Adrenal gland (tissue), 12 donors: Measurements from ENCODE around the gene SLC8A3. TPM values are rescaled to one million over a fixed set of nuclear protein-coding genes. Genes with fewer than 3 reads are reported as not detected.

Source experiments
- DNase-seq, 7 donors: peaks; one replicate each; pipeline ENCODE4 v3.0.0-alpha.2; 2019 to 2020
- H3K27ac ChIP-seq, 5 donors: fragments of 200-600 bp; sonication (generic) in 4 of 5; 1 replicate in 3 of 5; 2 replicates in 2 of 5; pipeline versions ENCODE4 v1.5.1 to v1.8.0; 2016 to 2020; ENCODE audit warnings: mild to moderate bottlenecking in 1 of 5
- H3K27me3 ChIP-seq: fragments of 200-600 bp; 2 replicates; pipeline ENCODE4 v1.8.0; 2021
- H3K36me3 ChIP-seq, 2 donors: fragments of 200-600 bp; replicated peaks in 1 of 2; 1 replicate in 1 of 2; 2 replicates in 1 of 2; pipeline versions ENCODE4 v1.5.1 to v1.8.0; 2018 to 2022
- H3K4me1 ChIP-seq, 2 donors: fragments of 200-600 bp; replicated peaks in 1 of 2; 1 replicate in 1 of 2; 2 replicates in 1 of 2; pipeline versions ENCODE4 v1.5.1 to v1.8.0; 2018 to 2021
- H3K4me3 ChIP-seq, 4 donors: fragments of 200-600 bp; sonication (generic) in 3 of 4; one replicate each; pipeline ENCODE4 v1.5.1; 2016 to 2018
- H3K9me3 ChIP-seq, 3 donors: fragments of 200-600 bp; sonication (generic) in 1 of 3; replicated peaks in 1 of 3; 1 replicate in 2 of 3; 2 replicates in 1 of 3; pipeline versions ENCODE4 v1.5.1 to v1.8.0; 2016 to 2021
- POLR2A ChIP-seq, 2 donors: fragments of 450-650 bp; IDR thresholded peaks; one replicate each; pipeline ENCODE4 v1.6.1; 2017; ENCODE audit warnings: antibody characterized with exemption in 2 of 2, mild to moderate bottlenecking in 2 of 2, moderate library complexity in 1 of 2
- WGBS, 4 donors: extraction: QIAGEN DNeasy Blood & Tissue Kit in 2 of 4; methylation state at CpG; one replicate each; pipeline versions ENCODE4 v1.1.5 to v1.1.7; 2013 to 2017; 5-methylcytosine and 5-hydroxymethylcytosine counted together
- intact Hi-C, 2 donors: fragments of 100-400 bp; cut with DNase I; formaldehyde crosslinking; loops; one replicate each; pipeline versions ENCODE4 v1.14.1 to v1.15.0; 2022 to 2023
- polyA plus RNA-seq, 3 donors: library from polyadenylated mRNA; stranded (reverse); fragments of 200-250 nt in 2 of 3; fragments of 350-450 nt in 1 of 3; fragmentation: Illumina TruSeq in 1 of 3; extraction: RNeasy Lipid Tissue Mini Kit (QIAGEN cat#74804) in 1 of 3; gene quantifications; one replicate each; pipeline ENCODE4 v1.2.3, GENCODE V29; 2013 to 2014
- total RNA-seq, 9 donors: library from RNA; depleted of rRNA in 4 of 9; stranded (reverse); fragments of >200 nt in 4 of 9; fragments of 120-200 nt in 1 of 9; fragmentation: NEBNext Ultra II Directional in 1 of 9; extraction: Animal tissue kit (Norgen Biotek cat#: 25700) in 1 of 9; gene quantifications; one replicate each; pipeline versions ENCODE4 v1.1.0 to v1.2.4, GENCODE V29; 2013 to 2023
- TF ChIP-seq, protein P1 (sequence below), 6 experiments: fragments of 450-650 bp in 4 of 6; fragments of 200-600 bp in 2 of 6; sonication (generic) in 1 of 6; IDR thresholded peaks; 1 replicate in 5 of 6; 2 replicates in 1 of 6; pipeline versions ENCODE4 v1.5.1 to v1.8.0; 2016 to 2021; ENCODE audit warnings: antibody characterized with exemption in 6 of 6, mild to moderate bottlenecking in 2 of 6, moderate library complexity in 1 of 6
- donor health status: healthy with polysubstance abuse.
- donor health status: Bipolar disorder and iron deficiency.
- donor health status: DM: yes; HTN: yes; CAD: no.
- donor health status: DM: no; HTN: no; CAD: no.
- donor health status: DM: no; HTN: no; CAD: no.
- donor health status: DM: yes; HTN: yes; CAD: no.

The SLC8A3 gene
- total and polyA plus RNA-seq, 12 donors, result 0.08 to 2.1 (median 0.62) TPM; not detected in 4

DNA sequence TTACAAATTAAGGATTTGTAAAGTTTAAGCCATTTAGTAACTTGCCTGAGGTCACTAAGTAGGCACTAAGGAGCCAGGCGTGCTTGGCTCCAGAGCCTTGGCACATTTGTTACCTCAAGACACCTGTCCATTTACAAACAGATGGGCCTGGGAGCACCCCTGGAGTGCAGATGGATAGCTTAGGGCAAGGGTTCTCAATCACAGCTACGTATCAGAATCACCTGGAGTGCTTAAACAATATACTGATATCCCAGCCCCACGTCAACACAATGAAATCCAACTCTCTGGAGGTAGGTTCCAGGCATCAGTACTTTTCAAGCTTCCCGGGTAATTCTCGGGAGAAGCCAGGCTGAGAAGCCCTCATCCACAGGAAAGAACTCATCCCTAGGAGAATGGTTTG lies 45.4 kb downstream of the SLC8A3 start:
- no peaks in the 10 kb centered on the region for H3K4me1 ChIP-seq
- no peaks in the 10 kb centered on the region for H3K9me3 ChIP-seq
- no peak overlapping the region for H3K27ac ChIP-seq
- H3K27me3 ChIP-seq, result peaks cover 3% of the 10 kb centered on the region
- WGBS, 4 donors, result 78 to 87% (median 83%) methylated on average over 4 to 5 of the region's 5 CpGs
- no peaks in the 10 kb centered on the region for H3K36me3 ChIP-seq
- H3K4me3 ChIP-seq, result no peak overlapping the region
- no peak for DNase-seq
- no peak for TF ChIP-seq POLR2A (IDR thresholded peaks at IDR 0.05)
- TF ChIP-seq, protein P1, sequence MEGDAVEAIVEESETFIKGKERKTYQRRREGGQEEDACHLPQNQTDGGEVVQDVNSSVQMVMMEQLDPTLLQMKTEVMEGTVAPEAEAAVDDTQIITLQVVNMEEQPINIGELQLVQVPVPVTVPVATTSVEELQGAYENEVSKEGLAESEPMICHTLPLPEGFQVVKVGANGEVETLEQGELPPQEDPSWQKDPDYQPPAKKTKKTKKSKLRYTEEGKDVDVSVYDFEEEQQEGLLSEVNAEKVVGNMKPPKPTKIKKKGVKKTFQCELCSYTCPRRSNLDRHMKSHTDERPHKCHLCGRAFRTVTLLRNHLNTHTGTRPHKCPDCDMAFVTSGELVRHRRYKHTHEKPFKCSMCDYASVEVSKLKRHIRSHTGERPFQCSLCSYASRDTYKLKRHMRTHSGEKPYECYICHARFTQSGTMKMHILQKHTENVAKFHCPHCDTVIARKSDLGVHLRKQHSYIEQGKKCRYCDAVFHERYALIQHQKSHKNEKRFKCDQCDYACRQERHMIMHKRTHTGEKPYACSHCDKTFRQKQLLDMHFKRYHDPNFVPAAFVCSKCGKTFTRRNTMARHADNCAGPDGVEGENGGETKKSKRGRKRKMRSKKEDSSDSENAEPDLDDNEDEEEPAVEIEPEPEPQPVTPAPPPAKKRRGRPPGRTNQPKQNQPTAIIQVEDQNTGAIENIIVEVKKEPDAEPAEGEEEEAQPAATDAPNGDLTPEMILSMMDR (IDR thresholded peaks at IDR 0.05), result no peak
- intact Hi-C loops, result no loop called here

DNA sequence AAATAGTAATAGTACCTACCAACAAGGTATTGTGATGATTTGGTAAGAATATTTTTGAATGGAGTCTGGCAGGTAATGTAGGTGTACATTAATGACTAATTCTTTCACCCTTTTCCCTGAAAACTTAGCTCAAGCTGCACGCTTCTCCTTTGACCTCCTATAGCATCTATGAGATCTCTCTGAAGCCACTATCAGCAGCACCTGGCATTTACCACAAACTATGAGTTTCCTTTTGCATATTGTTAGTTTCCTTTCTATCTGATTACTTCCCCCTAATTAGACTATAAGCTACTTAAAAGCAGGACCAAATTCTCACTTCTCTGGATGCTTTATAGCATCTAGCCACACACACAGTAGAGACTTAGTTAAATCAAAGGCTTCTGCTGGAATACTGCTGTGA lies 48.1 kb downstream of the SLC8A3 start:
- intact Hi-C loops, result no loop called here
- Histone ChIP-seq H3K36me3 (no peaks in the 10 kb centered on the region), H3K4me1 (no peaks in the 10 kb centered on the region), H3K9me3 (no peaks in the 10 kb centered on the region), H3K4me3 (no peak overlapping the region), H3K27me3 (peaks cover 4% of the 10 kb centered on the region), H3K27ac (no peak overlapping the region)
- DNase-seq, result no peak
- no peak for TF ChIP-seq POLR2A (IDR thresholded peaks at IDR 0.05)
- TF ChIP-seq, protein P1 (IDR thresholded peaks at IDR 0.05), result no peak
- WGBS, 4 donors, result 52 to 80% (median 66%) methylated on average over 1 of the region's 1 CpG

DNA sequence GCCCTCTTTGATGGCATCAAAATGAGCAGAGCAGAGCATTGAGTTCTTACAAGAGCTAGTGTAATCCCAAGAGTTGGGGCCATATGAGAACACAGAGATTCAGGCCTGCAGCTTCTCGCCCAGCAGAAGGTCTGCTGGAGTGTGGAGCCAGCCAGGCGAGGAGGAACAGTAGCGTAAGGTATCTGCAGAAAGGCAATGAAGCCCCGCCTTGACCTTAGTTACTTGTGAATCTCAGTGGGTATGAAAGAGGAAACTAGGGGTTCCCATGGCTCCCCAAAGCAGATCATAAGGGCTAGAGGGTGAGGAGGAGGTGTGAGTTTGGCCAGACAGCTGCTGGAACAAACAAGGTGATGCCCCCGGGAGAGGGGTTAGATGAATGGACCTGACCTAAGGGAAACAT lies 49.4 kb downstream of the SLC8A3 start:
- Histone ChIP-seq H3K4me1 (no peaks in the 10 kb centered on the region), H3K27ac (no peak overlapping the region), H3K27me3 (peaks cover 4% of the 10 kb centered on the region), H3K9me3 (no peaks in the 10 kb centered on the region), H3K36me3 (no peaks in the 10 kb centered on the region), H3K4me3 (no peak overlapping the region)
- intact Hi-C loops, result no loop called here
- no peak for TF ChIP-seq POLR2A (IDR thresholded peaks at IDR 0.05)
- TF ChIP-seq, protein P1 (IDR thresholded peaks at IDR 0.05), result no peak
- DNase-seq, result no peak
- WGBS, 4 donors, result 82 to 84% (median 83%) methylated on average over 5 of the region's 5 CpGs

DNA sequence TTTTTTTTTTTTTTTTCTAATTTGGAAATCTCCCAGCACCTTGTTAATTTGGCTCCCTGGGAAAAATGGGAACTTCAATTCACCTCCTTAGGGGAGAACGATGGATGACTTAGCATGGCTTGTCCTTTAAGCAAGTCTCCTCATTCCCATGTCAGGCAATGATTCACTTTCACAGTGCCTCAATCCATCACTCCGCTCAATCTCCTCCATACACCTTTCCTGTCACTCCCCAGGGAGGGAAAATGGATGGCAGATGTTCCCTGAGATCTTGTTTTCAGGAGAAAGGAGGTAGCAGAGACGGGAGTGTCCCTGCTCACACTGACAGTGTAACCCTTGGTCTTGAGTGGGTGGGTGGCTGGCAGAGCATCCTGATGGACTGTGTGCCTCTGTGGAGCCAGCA lies 51.0 kb downstream of the SLC8A3 start:
- Histone ChIP-seq H3K27me3 (peaks cover 4% of the 10 kb centered on the region), H3K36me3 (no peaks in the 10 kb centered on the region), H3K9me3 (no peaks in the 10 kb centered on the region), H3K4me3 (no peak overlapping the region), H3K4me1 (no peaks in the 10 kb centered on the region), H3K27ac (no peak overlapping the region)
- WGBS, 4 donors, result 37 to 49% (median 45%) methylated on average over 3 of the region's 3 CpGs
- no peak for DNase-seq
- intact Hi-C loops, result no loop called here
- TF ChIP-seq POLR2A (IDR thresholded peaks at IDR 0.05), result no peak
- TF ChIP-seq, protein P1 (IDR thresholded peaks at IDR 0.05), result no peak
